Hepatic stellate cell (primary cell): ENCODE results near the gene LCLAT1.
"Not testable (repeated sequence)": the region's sequence is repeated elsewhere in the genome, so short reads cannot be mapped to it uniquely, and the experiment has no call there.

Experiments
- DNase-seq: peaks from one replicate; pipeline ENCODE4 v3.0.0; 2011; ENCODE audit warnings: low spot score

LCLAT1 gene

GRCh38 chr2:30488012-30488659, 41.1 kb downstream of the LCLAT1 start:
- DNase-seq: no peak

GRCh38 chr2:30491225-30491624, 44.2 kb downstream of the LCLAT1 start:
- DNase-seq: no peak

GRCh38 chr2:30492185-30492584, 45.1 kb downstream of the LCLAT1 start:
- no peak for DNase-seq

DNA sequence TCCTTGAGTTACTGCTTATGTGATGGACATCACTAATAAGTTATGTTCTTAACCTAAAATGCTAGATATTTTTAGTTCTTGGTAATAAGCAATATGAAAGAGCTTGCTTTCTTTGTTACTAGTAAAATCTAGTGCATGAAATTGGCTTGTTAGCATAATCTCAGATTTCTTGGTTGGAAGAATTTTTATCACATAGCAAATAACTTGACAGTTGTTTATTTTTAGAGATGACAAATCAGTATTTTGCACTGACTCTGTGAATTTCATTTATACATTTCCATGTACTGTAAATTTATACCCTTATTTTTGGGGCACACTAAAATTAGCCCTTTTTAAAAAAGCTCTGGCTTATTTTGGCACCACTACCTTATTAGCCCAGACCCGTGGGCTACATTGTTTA, 45.6 kb downstream of the LCLAT1 start:
- no peak for DNase-seq

DNA sequence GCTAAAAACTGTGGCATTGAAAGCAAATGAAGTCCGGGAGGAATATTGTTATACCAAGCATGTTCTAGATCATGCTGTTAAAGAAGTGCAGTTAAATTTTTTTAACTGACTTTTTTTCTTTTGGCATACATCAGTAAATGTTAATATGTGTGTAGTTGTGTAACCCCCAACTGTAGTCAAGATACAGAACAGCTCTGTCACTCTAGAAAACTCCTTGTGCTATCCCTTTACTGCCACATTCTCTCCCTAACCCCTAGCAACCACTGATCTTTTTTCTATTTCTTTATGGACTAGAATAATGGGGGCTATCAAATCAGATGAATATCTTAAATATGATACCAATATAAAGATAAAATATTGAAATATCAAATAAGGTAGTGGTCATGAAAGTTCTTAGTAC, 46.4 kb downstream of the LCLAT1 start:
- DNase-seq: no peak

GRCh38 chr2:30495896-30496295, 48.9 kb downstream of the LCLAT1 start:
- DNase-seq: not testable (repeated sequence)

DNA sequence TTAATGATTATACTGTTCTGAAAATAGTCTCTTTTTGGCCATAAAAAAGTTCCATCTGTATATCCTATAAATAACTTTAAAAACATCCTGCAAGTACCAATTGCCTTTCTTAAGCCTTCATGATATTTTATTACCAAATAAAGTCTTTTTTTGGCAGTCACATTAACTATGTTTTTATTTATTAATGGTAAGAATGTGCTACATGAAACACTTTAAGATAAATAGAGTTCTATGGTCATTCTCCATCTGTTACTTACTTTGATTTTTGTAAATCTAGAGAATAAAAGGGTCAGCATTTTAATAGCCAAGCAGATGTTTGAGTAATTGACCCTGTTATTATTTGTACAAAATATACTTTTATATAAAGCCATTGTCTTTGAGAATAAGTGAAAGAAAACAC, 52.6 kb downstream of the LCLAT1 start:
- no peak for DNase-seq

DNA sequence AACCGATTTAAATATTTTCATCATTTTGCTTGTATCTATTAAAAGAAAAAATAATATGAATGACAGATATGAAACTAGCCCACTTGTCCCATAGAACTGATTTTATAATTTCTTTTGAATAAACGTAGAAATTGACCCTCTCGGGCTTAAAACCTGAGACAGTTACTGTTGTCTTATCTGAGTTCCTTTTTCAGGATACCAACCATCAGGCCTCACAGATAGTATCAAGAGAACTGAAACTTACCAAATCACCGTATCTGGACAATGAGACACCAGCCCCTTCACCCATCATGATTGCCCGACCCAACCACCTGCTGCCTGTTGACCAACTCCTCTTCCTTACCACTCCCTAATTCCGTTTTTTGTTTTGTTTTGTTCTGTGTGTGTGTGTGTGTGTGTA, 53.7 kb downstream of the LCLAT1 start:
- DNase-seq: no peak

GRCh38 chr2:30502310-30502709, 55.3 kb downstream of the LCLAT1 start:
- DNase-seq: no peak

- DNase-seq: no peak
These were observed 56.1 kb downstream of the LCLAT1 start for GRCh38 chr2:30503007-30503694.

DNA sequence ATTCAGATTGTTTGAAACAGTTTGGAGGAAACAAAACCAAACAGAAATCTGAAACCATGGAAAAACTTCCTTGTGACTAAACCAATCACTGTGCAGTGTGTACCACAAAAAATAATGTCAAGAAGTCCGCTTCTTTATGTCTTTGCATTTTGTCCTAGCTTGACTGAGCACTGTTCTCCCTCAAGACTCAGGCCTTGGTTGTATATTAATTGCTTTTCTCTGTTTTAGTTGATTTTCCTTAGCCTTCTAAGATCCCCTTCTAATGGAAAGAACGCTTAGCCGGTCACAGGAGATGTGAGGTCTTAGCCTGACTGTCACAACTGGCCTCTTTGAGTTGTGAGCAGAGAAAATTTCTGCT, 56.6 kb downstream of the LCLAT1 start:
- no peak for DNase-seq

DNA sequence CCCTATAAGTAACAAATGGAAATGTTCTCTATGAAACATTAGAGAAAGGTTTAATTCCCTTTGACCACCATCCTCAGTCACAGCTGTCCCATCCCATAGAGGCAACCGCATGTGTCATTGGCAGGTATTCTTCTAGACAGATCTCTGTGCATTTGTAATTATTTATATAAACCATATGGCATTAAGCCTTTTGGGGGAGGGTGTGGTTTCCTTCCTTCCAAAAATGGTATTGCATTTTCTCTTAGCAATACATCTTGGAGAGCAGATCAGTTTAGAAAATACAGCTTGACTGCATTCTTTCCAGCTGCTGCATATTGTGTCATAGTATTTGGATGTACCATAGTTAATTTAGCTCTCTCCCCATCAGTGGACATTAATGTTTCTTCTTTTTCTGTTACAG, 57.7 kb downstream of the LCLAT1 start:
- DNase-seq: no peak

GRCh38 chr2:30505500-30506180, 58.6 kb downstream of the LCLAT1 start:
- DNase-seq: no peak

- not testable (repeated sequence) for DNase-seq
These were observed 60.4 kb downstream of the LCLAT1 start for GRCh38 chr2:30507460-30507859.

DNA sequence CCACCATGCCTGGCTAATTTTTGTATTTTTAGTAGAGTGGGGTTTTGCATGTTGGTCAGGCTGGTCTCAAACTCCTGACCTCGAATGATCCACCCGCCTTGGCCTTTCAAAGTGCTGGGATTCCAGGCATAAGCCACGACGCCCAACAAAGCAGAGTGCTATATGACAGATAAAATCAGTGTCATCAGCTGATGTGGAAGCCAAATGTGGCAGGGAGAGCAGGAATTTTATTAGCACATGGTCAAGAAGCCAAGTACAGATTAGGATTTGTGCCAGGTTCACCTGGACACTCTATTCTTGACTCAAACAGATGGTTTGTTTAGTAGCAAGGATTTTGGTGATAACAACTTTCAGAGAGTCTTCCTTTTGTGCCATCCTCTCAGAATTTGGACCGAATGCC, 62.7 kb downstream of the LCLAT1 start:
- DNase-seq: no peak

GRCh38 chr2:30510409-30510808, 63.4 kb downstream of the LCLAT1 start:
- DNase-seq: no peak

DNA sequence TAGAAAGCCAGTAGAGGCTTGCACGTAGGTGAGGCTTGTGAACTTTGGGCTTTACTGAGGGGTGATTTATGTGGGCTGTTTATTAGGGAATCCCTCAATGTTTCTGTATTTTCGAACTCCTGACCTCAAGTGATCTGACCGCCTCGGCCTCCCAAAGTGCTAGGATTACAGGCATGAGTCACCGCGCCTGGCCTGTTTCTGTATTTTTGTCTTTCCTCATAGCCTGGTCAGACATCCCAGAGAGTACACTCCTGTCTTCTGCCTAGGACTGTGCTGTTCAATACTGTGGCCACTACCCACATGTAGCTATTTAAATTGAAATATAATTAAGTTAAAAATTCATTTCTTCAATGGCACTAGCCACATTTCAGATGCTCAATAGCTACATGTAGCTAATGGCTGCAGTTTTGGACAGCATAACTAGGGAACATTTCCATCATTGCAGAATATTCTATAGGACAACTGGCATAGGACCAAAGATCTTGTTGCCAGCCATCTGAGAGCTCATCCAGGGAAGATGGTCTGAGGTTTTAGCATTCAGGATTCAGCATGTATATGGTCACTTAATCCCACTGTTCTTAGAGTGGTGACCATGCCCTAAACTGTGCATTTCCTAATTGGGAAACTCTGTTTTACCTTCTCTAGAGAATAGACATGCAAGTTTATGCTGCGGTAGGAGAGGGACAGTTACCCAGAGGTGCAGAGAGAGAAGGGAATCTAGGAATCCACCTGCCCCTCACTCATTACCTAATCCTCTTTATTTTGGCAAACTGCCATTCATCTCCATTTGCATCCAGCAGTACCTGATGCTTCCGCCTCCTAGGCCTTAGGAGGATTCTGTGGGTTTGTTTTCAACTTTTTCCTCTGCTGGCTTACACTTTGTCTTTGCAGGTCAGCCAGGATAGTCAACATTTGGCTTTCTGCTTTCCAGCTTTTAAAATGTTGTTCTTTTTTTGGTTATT, 64.4 kb downstream of the LCLAT1 start:
- no peak for DNase-seq

- no peak for DNase-seq
These were observed 65.3 kb downstream of the LCLAT1 start for GRCh38 chr2:30512243-30512886.

- not testable (repeated sequence) for DNase-seq
These were observed 66.6 kb downstream of the LCLAT1 start for GRCh38 chr2:30513649-30514048.

- DNase-seq: peak; percentile 13
These were observed 67.2 kb downstream of the LCLAT1 start for GRCh38 chr2:30514134-30514847.

DNA sequence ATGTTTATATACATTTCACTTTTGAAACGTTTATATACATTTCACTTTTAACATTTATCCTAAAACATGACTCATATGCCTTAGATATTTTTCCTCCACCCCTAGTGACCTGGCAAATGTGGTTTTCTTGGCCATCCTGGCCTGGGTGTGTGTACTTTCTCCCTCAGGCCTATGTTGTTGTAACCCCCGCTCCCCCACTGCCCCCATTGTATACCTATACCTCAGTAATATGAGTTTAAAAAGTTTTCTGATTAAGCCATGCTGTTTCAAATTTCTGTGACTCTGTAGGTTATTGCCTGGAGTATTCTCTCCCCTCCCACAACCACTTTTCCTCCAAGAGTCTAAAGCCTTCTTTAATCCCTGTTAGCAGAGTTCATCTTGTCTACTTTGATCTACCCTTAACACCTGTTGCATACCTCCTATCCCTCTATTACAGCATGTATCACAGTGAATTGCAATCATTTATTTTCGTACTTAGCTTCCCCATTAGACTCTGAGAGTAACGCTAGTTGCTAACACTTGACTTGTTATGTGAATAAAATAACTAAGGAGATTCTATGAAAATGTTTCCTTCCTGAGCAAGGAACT, 67.9 kb downstream of the LCLAT1 start:
- DNase-seq: no peak
